ENCODE measurements around the gene SESN1.

Gene SESN1

GRCh38 chr6:109075934-109076333, 18.7 kb downstream of the SESN1 start:
- Histone ChIP-seq H3K9ac (ENCODE audit: low read depth, low read length, poor library complexity, severe bottlenecking) (peak overlapping the region; percentile 36), H3K4me1 (ENCODE audit: insufficient read depth, low read length, poor library complexity, severe bottlenecking) (peaks cover 57% of the 10 kb centered on the region), H4K20me1 (ENCODE audit: insufficient read depth, low read length, poor library complexity, severe bottlenecking) (no peaks in the 10 kb centered on the region), H3K4me2 (ENCODE audit: low read depth, low read length, poor library complexity, severe bottlenecking) (peak overlapping the region; percentile 53), H3K79me2 (ENCODE audit: insufficient read depth, low read length) (peaks cover 11% of the 10 kb centered on the region), H3K36me3 (ENCODE audit: insufficient read depth, low read length) (no peaks in the 10 kb centered on the region), H3K4me3 (ENCODE audit: low read length, poor library complexity, severe bottlenecking) (peak overlapping the region; percentile 5), H3K27me3 (ENCODE audit: insufficient read depth, low read length, poor library complexity, severe bottlenecking) (no peaks in the 10 kb centered on the region), H3F3A (ENCODE audit: low read depth) (no peaks in the 10 kb centered on the region), H3K9me2 (replicated peaks; ENCODE audit: low read depth, low read length) (no peaks in the 10 kb centered on the region), H2AFZ (ENCODE audit: low read length) (no peak overlapping the region), H3K9me3 (ENCODE audit: insufficient read depth, low read depth, low read length) (no peaks in the 10 kb centered on the region)
- TF ChIP-seq, protein P1, sequence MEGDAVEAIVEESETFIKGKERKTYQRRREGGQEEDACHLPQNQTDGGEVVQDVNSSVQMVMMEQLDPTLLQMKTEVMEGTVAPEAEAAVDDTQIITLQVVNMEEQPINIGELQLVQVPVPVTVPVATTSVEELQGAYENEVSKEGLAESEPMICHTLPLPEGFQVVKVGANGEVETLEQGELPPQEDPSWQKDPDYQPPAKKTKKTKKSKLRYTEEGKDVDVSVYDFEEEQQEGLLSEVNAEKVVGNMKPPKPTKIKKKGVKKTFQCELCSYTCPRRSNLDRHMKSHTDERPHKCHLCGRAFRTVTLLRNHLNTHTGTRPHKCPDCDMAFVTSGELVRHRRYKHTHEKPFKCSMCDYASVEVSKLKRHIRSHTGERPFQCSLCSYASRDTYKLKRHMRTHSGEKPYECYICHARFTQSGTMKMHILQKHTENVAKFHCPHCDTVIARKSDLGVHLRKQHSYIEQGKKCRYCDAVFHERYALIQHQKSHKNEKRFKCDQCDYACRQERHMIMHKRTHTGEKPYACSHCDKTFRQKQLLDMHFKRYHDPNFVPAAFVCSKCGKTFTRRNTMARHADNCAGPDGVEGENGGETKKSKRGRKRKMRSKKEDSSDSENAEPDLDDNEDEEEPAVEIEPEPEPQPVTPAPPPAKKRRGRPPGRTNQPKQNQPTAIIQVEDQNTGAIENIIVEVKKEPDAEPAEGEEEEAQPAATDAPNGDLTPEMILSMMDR (conservative IDR thresholded peaks at IDR 0.05; ENCODE audit: low read length): no peak
- TF ChIP-seq EZH2phosphoT487 (IDR thresholded peaks at IDR 0.05; ENCODE audit: borderline replicate concordance): no peak

DNA sequence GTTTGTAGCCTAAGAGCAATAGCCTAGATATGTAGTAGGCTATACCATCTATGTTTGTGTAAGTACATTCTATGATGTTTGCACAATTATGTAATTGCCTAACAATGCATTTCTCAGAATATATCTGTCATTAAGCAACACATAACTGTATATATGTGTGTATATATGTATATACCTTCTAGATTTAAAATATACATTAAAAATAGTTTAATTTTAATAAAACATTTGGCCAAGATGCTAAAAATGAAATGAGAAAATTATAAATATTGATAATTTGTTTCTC, 20.6 kb downstream of the SESN1 start:
- TF ChIP-seq EZH2phosphoT487 (IDR thresholded peaks at IDR 0.05; ENCODE audit: borderline replicate concordance): no peak
- TF ChIP-seq, protein P1 (conservative IDR thresholded peaks at IDR 0.05; ENCODE audit: low read length): no peak
- H3K4me3 ChIP-seq (ENCODE audit: low read length, poor library complexity, severe bottlenecking): no peak overlapping the region

DNA sequence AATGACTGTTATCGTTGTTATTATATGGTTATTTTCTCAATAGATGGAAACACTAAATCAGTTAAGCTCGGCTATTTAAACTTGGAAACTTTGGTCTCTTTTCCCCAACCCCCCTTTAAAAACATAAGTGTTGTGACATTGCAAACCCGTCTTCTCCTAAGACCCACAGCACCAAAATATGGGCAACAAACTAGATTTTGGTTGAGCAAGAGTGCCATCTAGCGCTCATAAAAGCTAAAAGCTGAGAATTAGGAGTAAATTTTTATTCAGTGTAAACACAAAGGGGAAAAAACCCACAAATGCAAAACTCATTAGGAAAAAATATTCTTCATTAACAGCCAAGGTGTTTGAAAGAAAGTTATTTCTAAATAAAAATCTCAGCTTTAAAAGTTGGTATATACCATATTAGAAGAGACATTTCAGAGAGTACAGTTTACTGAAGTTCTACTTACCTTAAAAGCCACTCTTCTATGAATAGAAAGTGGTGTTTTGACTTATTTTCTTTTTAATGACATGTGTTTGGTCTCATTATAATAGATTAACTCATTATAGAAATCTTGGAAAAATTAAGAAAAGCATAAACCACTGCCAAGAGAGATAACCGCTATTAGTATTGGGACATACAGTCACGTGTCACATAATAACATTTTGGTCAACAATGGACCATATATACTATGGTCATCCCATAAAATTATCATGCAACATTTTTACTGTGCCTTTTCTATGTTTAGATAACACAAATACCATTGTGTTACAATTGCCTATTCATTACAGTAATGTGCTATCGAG, 21.1 kb downstream of the SESN1 start:
- Histone ChIP-seq H3F3A (ENCODE audit: low read depth) (no peaks in the 10 kb centered on the region), H3K9ac (ENCODE audit: low read depth, low read length, poor library complexity, severe bottlenecking) (no peak overlapping the region), H3K4me3 (ENCODE audit: low read length, poor library complexity, severe bottlenecking) (no peak overlapping the region), H4K20me1 (ENCODE audit: insufficient read depth, low read length, poor library complexity, severe bottlenecking) (no peaks in the 10 kb centered on the region), H3K4me2 (ENCODE audit: low read depth, low read length, poor library complexity, severe bottlenecking) (peak overlapping the region; percentile 9), H3K9me2 (replicated peaks; ENCODE audit: low read depth, low read length) (no peaks in the 10 kb centered on the region), H3K4me1 (ENCODE audit: insufficient read depth, low read length, poor library complexity, severe bottlenecking) (peaks cover 37% of the 10 kb centered on the region), H3K79me2 (ENCODE audit: insufficient read depth, low read length) (peaks cover 10% of the 10 kb centered on the region), H2AFZ (ENCODE audit: low read length) (no peak overlapping the region), H3K27me3 (ENCODE audit: insufficient read depth, low read length, poor library complexity, severe bottlenecking) (no peaks in the 10 kb centered on the region), H3K36me3 (ENCODE audit: insufficient read depth, low read length) (no peaks in the 10 kb centered on the region), H3K9me3 (ENCODE audit: insufficient read depth, low read depth, low read length) (no peaks in the 10 kb centered on the region)
- TF ChIP-seq EZH2phosphoT487 (IDR thresholded peaks at IDR 0.05; ENCODE audit: borderline replicate concordance): no peak
- TF ChIP-seq, protein P1 (conservative IDR thresholded peaks at IDR 0.05; ENCODE audit: low read length): peak; percentile 76

More for the DNA sequence above, 20.6 kb downstream of the SESN1 start:
- Histone ChIP-seq H3K4me2 (ENCODE audit: low read depth, low read length, poor library complexity, severe bottlenecking) (no peak overlapping the region), H3K9me3 (ENCODE audit: insufficient read depth, low read depth, low read length) (no peaks in the 10 kb centered on the region), H3K36me3 (ENCODE audit: insufficient read depth, low read length) (no peaks in the 10 kb centered on the region), H3F3A (ENCODE audit: low read depth) (no peaks in the 10 kb centered on the region), H4K20me1 (ENCODE audit: insufficient read depth, low read length, poor library complexity, severe bottlenecking) (no peaks in the 10 kb centered on the region), H3K27me3 (ENCODE audit: insufficient read depth, low read length, poor library complexity, severe bottlenecking) (no peaks in the 10 kb centered on the region), H3K9me2 (replicated peaks; ENCODE audit: low read depth, low read length) (no peaks in the 10 kb centered on the region), H3K4me1 (ENCODE audit: insufficient read depth, low read length, poor library complexity, severe bottlenecking) (peaks cover 41% of the 10 kb centered on the region), H3K9ac (ENCODE audit: low read depth, low read length, poor library complexity, severe bottlenecking) (no peak overlapping the region), H2AFZ (ENCODE audit: low read length) (no peak overlapping the region), H3K79me2 (ENCODE audit: insufficient read depth, low read length) (peaks cover 10% of the 10 kb centered on the region)
